GM12892 (cell line): Measurements from ENCODE around the gene SHISAL2B.

Experiments used
- POLR2A ChIP-seq: IDR thresholded peaks from 2 replicates; pipeline ENCODE4 v1.6.1; 2011; ENCODE audit warnings: low read depth, low read length, control low read depth
- POLR2AphosphoS5 ChIP-seq: IDR thresholded peaks from 2 replicates; pipeline ENCODE4 v1.6.1; 2011; ENCODE audit warnings: low read depth, low read length, control low read depth
- TAF1 ChIP-seq: IDR thresholded peaks from 2 replicates; pipeline ENCODE4 v1.6.1; 2011; ENCODE audit warnings: low read depth, mild to moderate bottlenecking, control low read depth, low read length, borderline replicate concordance

- TF ChIP-seq POLR2AphosphoS5 (no peak), POLR2A (no peak), TAF1 (no peak)
These were observed 40.8 kb upstream of the SHISAL2B start for GRCh38 chr5:64649512-64649911.
